Nephron (organoid): ENCODE data around the gene ROBO2.

Experiments used
- H3K27ac Mint-ChIP-seq, 3 experiments: 2 replicates each; pipeline ENCODE4 v1.8.0; 2020; ENCODE audit warnings: mixed read lengths in 3 of 3, mild to moderate bottlenecking in 2 of 3, moderate library complexity in 1 of 3
- H3K27me3 Mint-ChIP-seq: 2 replicates; pipeline ENCODE4 v1.8.0; 2021; ENCODE audit warnings: low read depth, mild to moderate bottlenecking, moderate library complexity, mixed read lengths
- H3K36me3 Mint-ChIP-seq: 2 replicates; pipeline ENCODE4 v1.8.0; 2020; ENCODE audit warnings: low read depth, mixed read lengths
- H3K4me1 Mint-ChIP-seq: 2 replicates; pipeline ENCODE4 v1.8.0; 2020; ENCODE audit warnings: mixed read lengths
- H3K4me3 Mint-ChIP-seq, 3 experiments: 2 replicates each; pipeline ENCODE4 v1.8.0; 2020; ENCODE audit warnings: mild to moderate bottlenecking in 3 of 3, mixed read lengths in 3 of 3, moderate library complexity in 2 of 3
- H3K9me3 Mint-ChIP-seq: 2 replicates; pipeline ENCODE4 v1.8.0; 2020; ENCODE audit warnings: mixed read lengths
- CTCF ChIP-seq, 3 experiments: fragments of 200-600 bp; sonication (generic); IDR thresholded peaks; one replicate each; pipeline ENCODE4 v1.5.0; 2021; ENCODE audit warnings: antibody characterized with exemption in 3 of 3; ENCODE audit not compliant: unreplicated experiment in 3 of 3

Gene ROBO2

GRCh38 chr3:77541203-77541922 lies 501.5 kb downstream of the ROBO2 start:
- no peak for TF ChIP-seq CTCF (IDR thresholded peaks at IDR 0.05; ENCODE audit: unreplicated experiment in 3 of 3)
- Mint-ChIP-seq H3K27me3 (no peaks in the 10 kb centered on the region), H3K9me3 (no peaks in the 10 kb centered on the region), H3K4me3 (no peak overlapping the region), H3K27ac (peak overlapping the region in 2 of 3 experiments; percentile 66 to 69), H3K4me1 (peaks cover 5% of the 10 kb centered on the region), H3K36me3 (peaks cover 13% of the 10 kb centered on the region)

- Mint-ChIP-seq H3K27me3 (no peaks in the 10 kb centered on the region), H3K4me3 (no peak overlapping the region), H3K27ac (peak overlapping the region in 2 of 3 experiments; percentile 11 to 69), H3K9me3 (no peaks in the 10 kb centered on the region), H3K36me3 (peaks cover 25% of the 10 kb centered on the region), H3K4me1 (peaks cover 2% of the 10 kb centered on the region)
- TF ChIP-seq CTCF (IDR thresholded peaks at IDR 0.05; ENCODE audit: unreplicated experiment in 3 of 3) = no peak
Measured at GRCh38 chr3:77546246-77546645, 506.3 kb downstream of the ROBO2 start.

- Mint-ChIP-seq H3K27me3 (no peaks in the 10 kb centered on the region), H3K9me3 (no peaks in the 10 kb centered on the region), H3K36me3 (peaks cover 49% of the 10 kb centered on the region), H3K4me1 (no peaks in the 10 kb centered on the region), H3K4me3 (no peak overlapping the region), H3K27ac (no peak overlapping the region)
- TF ChIP-seq CTCF (IDR thresholded peaks at IDR 0.05; ENCODE audit: unreplicated experiment in 3 of 3) = no peak
Measured at GRCh38 chr3:77549034-77549433, 509.1 kb downstream of the ROBO2 start.

- Mint-ChIP-seq H3K4me1 (no peaks in the 10 kb centered on the region), H3K27ac (no peak overlapping the region), H3K27me3 (no peaks in the 10 kb centered on the region), H3K4me3 (no peak overlapping the region), H3K36me3 (peaks cover 59% of the 10 kb centered on the region), H3K9me3 (no peaks in the 10 kb centered on the region)
- TF ChIP-seq CTCF (IDR thresholded peaks at IDR 0.05; ENCODE audit: unreplicated experiment in 3 of 3) = no peak
Measured at GRCh38 chr3:77553240-77553639, 513.3 kb downstream of the ROBO2 start.

GRCh38 chr3:77562089-77562488 lies 522.2 kb downstream of the ROBO2 start:
- H3K36me3 Mint-ChIP-seq = peaks cover 38% of the 10 kb centered on the region
- no peaks in the 10 kb centered on the region for H3K27me3 Mint-ChIP-seq
- TF ChIP-seq CTCF (IDR thresholded peaks at IDR 0.05; ENCODE audit: unreplicated experiment in 3 of 3) = no peak
- H3K27ac Mint-ChIP-seq = no peak overlapping the region
- H3K4me1 Mint-ChIP-seq = no peaks in the 10 kb centered on the region
- H3K9me3 Mint-ChIP-seq = no peaks in the 10 kb centered on the region
- H3K4me3 Mint-ChIP-seq = no peak overlapping the region

GRCh38 chr3:77563012-77563411 lies 523.1 kb downstream of the ROBO2 start:
- Mint-ChIP-seq H3K9me3 (no peaks in the 10 kb centered on the region), H3K36me3 (peaks cover 42% of the 10 kb centered on the region), H3K27me3 (no peaks in the 10 kb centered on the region), H3K27ac (no peak overlapping the region), H3K4me1 (no peaks in the 10 kb centered on the region), H3K4me3 (no peak overlapping the region)
- no peak for TF ChIP-seq CTCF (IDR thresholded peaks at IDR 0.05; ENCODE audit: unreplicated experiment in 3 of 3)
